Thyroid gland (tissue), 4 donors: Measurements from ENCODE around the gene COQ10A.

Experiments used
- POLR2A ChIP-seq, 2 donors: fragments of 450-650 bp; IDR thresholded peaks; one replicate each; pipeline ENCODE4 v1.6.1; 2017; ENCODE audit warnings: antibody characterized with exemption in 2 of 2, mild to moderate bottlenecking in 2 of 2, moderate library complexity in 1 of 2
- TF ChIP-seq, protein P1 (sequence below), 6 experiments: fragments of 200-600 bp in 3 of 6; fragments of 450-650 bp in 3 of 6; sonication (generic) in 3 of 6; IDR thresholded peaks; one replicate each; pipeline ENCODE4 v1.5.1; 2016 to 2019; ENCODE audit warnings: antibody characterized with exemption in 6 of 6, mild to moderate bottlenecking in 2 of 6, inconsistent platforms in 1 of 6, moderate library complexity in 1 of 6

DNA sequence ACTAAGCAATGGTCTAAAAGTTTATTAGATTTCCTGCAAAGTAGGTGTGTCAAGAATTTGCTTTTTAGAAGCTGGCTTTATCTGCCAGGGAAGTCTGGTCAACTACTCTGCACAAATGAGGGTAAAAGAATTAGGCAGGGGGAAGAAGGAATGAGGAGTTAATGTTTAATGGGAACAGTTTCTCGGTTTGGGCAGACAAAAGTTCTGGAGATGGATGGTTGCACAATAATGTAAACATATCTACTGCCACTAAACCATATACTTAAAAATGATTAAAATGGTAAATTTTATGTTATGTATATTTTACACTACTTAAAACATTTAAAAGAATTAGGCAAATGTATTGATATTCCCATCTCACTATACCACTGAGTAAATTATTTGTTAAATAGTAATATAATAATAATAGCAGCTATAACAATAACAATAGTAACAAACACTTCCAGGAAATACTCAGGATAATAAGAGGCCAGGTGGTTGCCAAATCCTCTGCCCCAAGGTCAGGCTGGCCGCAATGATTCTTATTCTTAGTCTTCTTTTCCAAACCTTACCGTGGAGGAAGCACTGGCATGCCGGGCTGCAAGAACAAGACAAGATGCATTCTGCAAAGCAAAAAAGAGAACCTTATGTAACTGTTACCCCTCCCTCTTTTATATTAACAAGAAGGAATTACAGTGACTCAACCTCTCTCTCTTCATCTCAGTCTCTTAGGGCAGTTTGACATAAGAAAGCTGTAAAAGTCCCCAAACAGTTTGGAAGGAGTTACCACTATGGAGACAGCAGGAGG, 19.5 kb downstream of the COQ10A start:
- TF ChIP-seq, protein P1, sequence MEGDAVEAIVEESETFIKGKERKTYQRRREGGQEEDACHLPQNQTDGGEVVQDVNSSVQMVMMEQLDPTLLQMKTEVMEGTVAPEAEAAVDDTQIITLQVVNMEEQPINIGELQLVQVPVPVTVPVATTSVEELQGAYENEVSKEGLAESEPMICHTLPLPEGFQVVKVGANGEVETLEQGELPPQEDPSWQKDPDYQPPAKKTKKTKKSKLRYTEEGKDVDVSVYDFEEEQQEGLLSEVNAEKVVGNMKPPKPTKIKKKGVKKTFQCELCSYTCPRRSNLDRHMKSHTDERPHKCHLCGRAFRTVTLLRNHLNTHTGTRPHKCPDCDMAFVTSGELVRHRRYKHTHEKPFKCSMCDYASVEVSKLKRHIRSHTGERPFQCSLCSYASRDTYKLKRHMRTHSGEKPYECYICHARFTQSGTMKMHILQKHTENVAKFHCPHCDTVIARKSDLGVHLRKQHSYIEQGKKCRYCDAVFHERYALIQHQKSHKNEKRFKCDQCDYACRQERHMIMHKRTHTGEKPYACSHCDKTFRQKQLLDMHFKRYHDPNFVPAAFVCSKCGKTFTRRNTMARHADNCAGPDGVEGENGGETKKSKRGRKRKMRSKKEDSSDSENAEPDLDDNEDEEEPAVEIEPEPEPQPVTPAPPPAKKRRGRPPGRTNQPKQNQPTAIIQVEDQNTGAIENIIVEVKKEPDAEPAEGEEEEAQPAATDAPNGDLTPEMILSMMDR (IDR thresholded peaks at IDR 0.05): no peak
- TF ChIP-seq POLR2A (IDR thresholded peaks at IDR 0.05): no peak
